ENCODE results near the gene DYNC2H1. TPM values are rescaled to one million over a fixed set of nuclear protein-coding genes. Genes with fewer than 3 reads are reported as not detected.
"Not testable (repeated sequence)": the region's sequence is repeated elsewhere in the genome, so short reads cannot be mapped to it uniquely, and the experiment has no call there.

Gene DYNC2H1
- total RNA-seq, 1 experiment from 2014 or later = 12.4 TPM

GRCh38 chr11:103372906-103373305 lies 263.7 kb downstream of the DYNC2H1 start:
- POLR2A ChIA-PET = no interaction called here
- CTCF ChIA-PET = no interaction called here
- in situ Hi-C loops (cut with HindIII; ENCODE audit: low pct_unique_long_range_greater_than_20kb, low sequenced_read_pairs) = no loop called here

GRCh38 chr11:103374227-103374626 lies 265.0 kb downstream of the DYNC2H1 start:
- H3K36me3 ChIP-seq (ENCODE audit: control insufficient read depth, insufficient read depth, low read length); DNase-seq (ENCODE audit: low read depth, low spot score); CTCF ChIA-PET; H3K27me3 ChIP-seq (ENCODE audit: control insufficient read depth, insufficient read depth, low read length); H3K4me1 ChIP-seq (ENCODE audit: control insufficient read depth, insufficient read depth, low read length); H3K9me3 ChIP-seq (ENCODE audit: control insufficient read depth, insufficient read depth, low read depth, low read length); in situ Hi-C loops (cut with HindIII; ENCODE audit: low pct_unique_long_range_greater_than_20kb, low sequenced_read_pairs); BruUV-seq (replicated peaks); intact Hi-C loops (cut with micrococcal nuclease; ENCODE audit: unreplicated experiment); POLR2A ChIA-PET; H3K27ac ChIP-seq (ENCODE audit: low read length); H3K4me3 ChIP-seq (ENCODE audit: low read depth in 2 of 2, low read length in 2 of 2); ATAC-seq: not testable (repeated sequence)
- 0 out of 2 replicates have a peak, but pooled peaks have one; percentile 6 for TF ChIP-seq CTCF (IDR thresholded peaks at IDR 0.05)

More at GRCh38 chr11:103372906-103373305, 263.7 kb downstream of the DYNC2H1 start:
- intact Hi-C loops (cut with micrococcal nuclease; ENCODE audit: unreplicated experiment) = no loop called here
- Histone ChIP-seq H3K27ac (ENCODE audit: low read length) (no peak overlapping the region), H3K36me3 (ENCODE audit: control insufficient read depth, insufficient read depth, low read length) (no peaks in the 10 kb centered on the region), H3K27me3 (ENCODE audit: control insufficient read depth, insufficient read depth, low read length) (no peaks in the 10 kb centered on the region), H3K9me3 (ENCODE audit: control insufficient read depth, insufficient read depth, low read depth, low read length) (no peaks in the 10 kb centered on the region; the same call in 1 of the 2 replicates), H3K4me3 (ENCODE audit: low read depth in 2 of 2, low read length in 2 of 2) (no peak overlapping the region), H3K4me1 (ENCODE audit: control insufficient read depth, insufficient read depth, low read length) (no peaks in the 10 kb centered on the region)
- DNase-seq (ENCODE audit: low read depth, low spot score) (no peak), ATAC-seq (no peak)
- no TSS peak for BruUV-seq (replicated peaks)
- TF ChIP-seq SIN3A (IDR thresholded peaks at IDR 0.05; ENCODE audit: borderline replicate concordance, insufficient read depth, low read depth, low read length) (no peak), POLR2AphosphoS5 (IDR thresholded peaks at IDR 0.05; ENCODE audit: low read depth, low read length) (no peak), REST (IDR thresholded peaks at IDR 0.05; ENCODE audit: insufficient read depth in 1 of 2, low read depth in 2 of 2, low read length in 1 of 2) (no peak)

GRCh38 chr11:103378931-103379330 lies 269.7 kb downstream of the DYNC2H1 start:
- DNase-seq (ENCODE audit: low read depth, low spot score) = no peak
- no peaks in the 10 kb centered on the region for H3K4me1 ChIP-seq (ENCODE audit: control insufficient read depth, insufficient read depth, low read length)
- no peaks in the 10 kb centered on the region for H3K9me3 ChIP-seq (ENCODE audit: control insufficient read depth, insufficient read depth, low read depth, low read length)
- ATAC-seq = no peak
- intact Hi-C loops (cut with micrococcal nuclease; ENCODE audit: unreplicated experiment) = no loop called here
- H3K27me3 ChIP-seq (ENCODE audit: control insufficient read depth, insufficient read depth, low read length) = no peaks in the 10 kb centered on the region
- no peak overlapping the region for H3K4me3 ChIP-seq (ENCODE audit: low read depth in 2 of 2, low read length in 2 of 2)
- no peak overlapping the region for H3K27ac ChIP-seq (ENCODE audit: low read length)
- no peaks in the 10 kb centered on the region for H3K36me3 ChIP-seq (ENCODE audit: control insufficient read depth, insufficient read depth, low read length)
- ChIA-PET POLR2A (no interaction called here), CTCF (no interaction called here)
- TF ChIP-seq TCF7L2 (IDR thresholded peaks at IDR 0.05; ENCODE audit: low read depth, low read length) (no peak), SIN3A (IDR thresholded peaks at IDR 0.05; ENCODE audit: borderline replicate concordance, insufficient read depth, low read depth, low read length) (no peak), REST (IDR thresholded peaks at IDR 0.05; ENCODE audit: insufficient read depth in 1 of 2, low read depth in 2 of 2, low read length in 1 of 2) (no peak), CTCF (IDR thresholded peaks at IDR 0.05) (no peak), POLR2AphosphoS5 (IDR thresholded peaks at IDR 0.05; ENCODE audit: low read depth, low read length) (no peak)
- in situ Hi-C loops (cut with HindIII; ENCODE audit: low pct_unique_long_range_greater_than_20kb, low sequenced_read_pairs) = no loop called here
- no TSS peak for BruUV-seq (replicated peaks)

Data from Panc1 (cell line).